ENCODE results near the gene NUB1. TPM values are rescaled to one million over a fixed set of nuclear protein-coding genes. Genes with fewer than 3 reads are reported as not detected.

The NUB1 gene
- polyA plus RNA-seq, 3 donors: 80.3 to 97.9 (median 86.6) TPM

- DNase-seq (ENCODE audit: low read depth in 3 of 3, low spot score in 2 of 3): no peak
Observed at GRCh38 chr7:151374726-151375125, 33.1 kb downstream of the NUB1 start.

GRCh38 chr7:151375530-151376217 lies 34.1 kb downstream of the NUB1 start:
- no peak for DNase-seq (ENCODE audit: low read depth in 3 of 3, low spot score in 2 of 3)

- DNase-seq (ENCODE audit: low read depth in 3 of 3, low spot score in 2 of 3): no peak
Observed at GRCh38 chr7:151376218-151376902, 34.7 kb downstream of the NUB1 start.

- no peak for DNase-seq (ENCODE audit: low read depth in 3 of 3, low spot score in 2 of 3)
Observed at GRCh38 chr7:151377406-151377805, 35.8 kb downstream of the NUB1 start.

GRCh38 chr7:151378011-151378410 lies 36.4 kb downstream of the NUB1 start:
- DNase-seq (ENCODE audit: low read depth in 3 of 3, low spot score in 2 of 3): no peak

- no peak for DNase-seq (ENCODE audit: low read depth in 3 of 3, low spot score in 2 of 3)
Observed at GRCh38 chr7:151378496-151379192, 37.0 kb downstream of the NUB1 start.

- no peak for DNase-seq (ENCODE audit: low read depth in 3 of 3, low spot score in 2 of 3)
Observed at GRCh38 chr7:151379193-151379520, 37.5 kb downstream of the NUB1 start.

GRCh38 chr7:151379534-151380198 lies 38.1 kb downstream of the NUB1 start:
- DNase-seq (ENCODE audit: low read depth in 3 of 3, low spot score in 2 of 3): no peak

- DNase-seq (ENCODE audit: low read depth in 3 of 3, low spot score in 2 of 3): no peak
Observed at GRCh38 chr7:151380199-151381097, 38.8 kb downstream of the NUB1 start.

- DNase-seq (ENCODE audit: low read depth in 3 of 3, low spot score in 2 of 3): no peak
Observed at GRCh38 chr7:151381098-151381347, 39.4 kb downstream of the NUB1 start.

- DNase-seq (ENCODE audit: low read depth in 3 of 3, low spot score in 2 of 3): no peak
Observed at GRCh38 chr7:151381348-151382078, 39.9 kb downstream of the NUB1 start.

GRCh38 chr7:151382079-151382885 lies 40.7 kb downstream of the NUB1 start:
- DNase-seq (ENCODE audit: low read depth in 3 of 3, low spot score in 2 of 3): no peak

GRCh38 chr7:151383638-151384351 lies 42.2 kb downstream of the NUB1 start:
- no peak for DNase-seq (ENCODE audit: low read depth in 3 of 3, low spot score in 2 of 3)

GRCh38 chr7:151384352-151384697 lies 42.7 kb downstream of the NUB1 start:
- no peak for DNase-seq (ENCODE audit: low read depth in 3 of 3, low spot score in 2 of 3)

GRCh38 chr7:151384776-151385625 lies 43.4 kb downstream of the NUB1 start:
- no peak for DNase-seq (ENCODE audit: low read depth in 3 of 3, low spot score in 2 of 3)

GRCh38 chr7:151385626-151386300 lies 44.2 kb downstream of the NUB1 start:
- no peak for DNase-seq (ENCODE audit: low read depth in 3 of 3, low spot score in 2 of 3)

All from right renal cortex interstitium (tissue), 3 donors.